HG02798 (cell line): Measurements from ENCODE around the gene TTLL4.
"Not testable (repeated sequence)": the region's sequence is repeated elsewhere in the genome, so short reads cannot be mapped to it uniquely, and the experiment has no call there.

ENCODE experiments used
- ATAC-seq: cut with Tn5 transposase; IDR thresholded peaks from one replicate; pipeline ENCODE4 v1.9.1; 2021; ENCODE audit warnings: mild to moderate bottlenecking; ENCODE audit not compliant: unreplicated experiment, poor library complexity

The TTLL4 gene

GRCh38 chr2:218710687-218711549 lies at the start of gene TTLL4:
Gene TTLL4 (plus strand): TSS chr2:218710835. CDS start chr2:218737677, 26,842 bp downstream.
- ATAC-seq, result peak; percentile 91

GRCh38 chr2:218662377-218662776 lies 48.3 kb upstream of the TTLL4 start:
- no peak for ATAC-seq

GRCh38 chr2:218662827-218663226 lies 47.8 kb upstream of the TTLL4 start:
- ATAC-seq, result no peak

GRCh38 chr2:218663901-218664300 lies 46.7 kb upstream of the TTLL4 start:
- ATAC-seq, result no peak

GRCh38 chr2:218664653-218665052 lies 46.0 kb upstream of the TTLL4 start:
- no peak for ATAC-seq

- ATAC-seq, result no peak
Measured at GRCh38 chr2:218671097-218671653, 39.5 kb upstream of the TTLL4 start.

GRCh38 chr2:218671654-218672566 lies 38.7 kb upstream of the TTLL4 start, which contains the start of the genes RNF25 and STK36:
Gene RNF25 (minus strand): TSS chr2:218672002. CDS start chr2:218671970, 32 bp downstream.
Gene STK36 (plus strand): TSS chr2:218672086. CDS start chr2:218672830, 744 bp downstream.
- peak; percentile 100 for ATAC-seq

GRCh38 chr2:218679119-218679518 lies 31.5 kb upstream of the TTLL4 start:
- no peak for ATAC-seq

GRCh38 chr2:218680061-218680460 lies 30.6 kb upstream of the TTLL4 start:
- no peak for ATAC-seq

- not testable (repeated sequence) for ATAC-seq
Measured at GRCh38 chr2:218687400-218688060, 23.1 kb upstream of the TTLL4 start.

- ATAC-seq, result no peak
Measured at GRCh38 chr2:218691234-218691633, 19.4 kb upstream of the TTLL4 start.

GRCh38 chr2:218694405-218695145 lies 16.1 kb upstream of the TTLL4 start:
- no peak for ATAC-seq

GRCh38 chr2:218698885-218699284 lies 11.8 kb upstream of the TTLL4 start:
- ATAC-seq, result no peak

- no peak for ATAC-seq
Measured at GRCh38 chr2:218701806-218702205, 8.8 kb upstream of the TTLL4 start.

GRCh38 chr2:218703341-218703740 lies 7.3 kb upstream of the TTLL4 start:
- no peak for ATAC-seq

GRCh38 chr2:218708086-218708485 lies 2.5 kb upstream of the TTLL4 start:
- peak; percentile 37 for ATAC-seq

- no peak for ATAC-seq
Measured at GRCh38 chr2:218709908-218710307, 727 bp upstream of the TTLL4 start.

- ATAC-seq, result no peak
Measured at GRCh38 chr2:218710334-218710686, 325 bp upstream of the TTLL4 start.

- no peak for ATAC-seq
Measured at GRCh38 chr2:218711550-218711929, 905 bp downstream of the TTLL4 start.
